Bronchial epithelial cell (primary cell): ENCODE measurements around the gene AGXT. TPM values are rescaled to one million over a fixed set of nuclear protein-coding genes. Genes with fewer than 3 reads are reported as not detected.

ENCODE experiments used
- DNase-seq: peaks from one replicate; pipeline ENCODE4 v3.0.0-alpha.2; 2010; ENCODE audit warnings: low read depth
- FAIRE-seq: peaks from 2 replicates; lab custom pipeline; 2011; peaks lifted over from hg19 to GRCh38; lab: Jason Lieb, UNC
- H3K27me3 ChIP-seq: 2 replicates; pipeline ENCODE4 v1.5.1; 2011; ENCODE audit warnings: low read length; ENCODE audit not compliant: control insufficient read depth, insufficient read depth
- H3K36me3 ChIP-seq: 2 replicates; pipeline ENCODE4 v1.5.1; 2011; ENCODE audit warnings: low read length; ENCODE audit not compliant: control insufficient read depth, insufficient read depth
- H3K4me3 ChIP-seq: 2 replicates; pipeline ENCODE4 v1.5.1; 2011; ENCODE audit warnings: mild to moderate bottlenecking, low read depth, low read length, control low read depth
- CTCF ChIP-seq: IDR thresholded peaks from 2 replicates; pipeline ENCODE4 v1.5.1; 2011; ENCODE audit warnings: mild to moderate bottlenecking, moderate library complexity, low read length, control low read depth, inconsistent platforms; ENCODE audit not compliant: insufficient read depth, severe bottlenecking
- total RNA-seq: library from RNA; depleted of rRNA; stranded (reverse); fragments of >200 nt; gene quantifications from 2 replicates; pipeline ENCODE4 v1.2.1, GENCODE V29; 2014

Gene AGXT
- total RNA-seq, 1 donor from 2014 or later = not detected

GRCh38 chr2:240886678-240887609 lies 18.3 kb downstream of the AGXT start:
- no peak for FAIRE-seq
- Histone ChIP-seq H3K36me3 (no peaks in the 10 kb centered on the region), H3K27me3 (peaks cover 3% of the 10 kb centered on the region), H3K4me3 (no peak overlapping the region)
- no peak for DNase-seq
- TF ChIP-seq CTCF = no peak

DNA sequence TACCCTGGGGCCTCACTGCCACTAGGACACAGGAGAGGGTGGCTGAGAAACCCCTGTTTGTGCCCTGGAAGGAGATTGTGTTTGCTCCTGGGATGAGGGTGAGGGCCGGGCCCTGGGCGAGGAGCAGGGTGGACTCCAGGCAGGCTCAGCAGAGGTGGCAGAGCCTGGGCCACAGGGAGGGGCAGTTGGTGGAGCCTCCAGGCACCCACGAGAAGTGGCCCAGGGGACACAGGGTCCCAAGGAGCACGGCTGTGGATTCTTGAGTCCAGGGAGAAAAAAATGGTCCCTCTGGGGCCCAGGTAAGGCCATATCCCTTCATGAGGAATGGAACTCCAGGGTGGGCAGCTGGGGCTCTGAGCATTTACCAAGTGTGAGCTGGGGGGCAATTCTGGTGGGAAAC lies 19.0 kb downstream of the AGXT start:
- TF ChIP-seq CTCF = no peak
- H3K27me3 ChIP-seq = peaks cover 3% of the 10 kb centered on the region
- H3K4me3 ChIP-seq = no peak overlapping the region
- FAIRE-seq (no peak), DNase-seq (no peak)
- H3K36me3 ChIP-seq = no peaks in the 10 kb centered on the region

DNA sequence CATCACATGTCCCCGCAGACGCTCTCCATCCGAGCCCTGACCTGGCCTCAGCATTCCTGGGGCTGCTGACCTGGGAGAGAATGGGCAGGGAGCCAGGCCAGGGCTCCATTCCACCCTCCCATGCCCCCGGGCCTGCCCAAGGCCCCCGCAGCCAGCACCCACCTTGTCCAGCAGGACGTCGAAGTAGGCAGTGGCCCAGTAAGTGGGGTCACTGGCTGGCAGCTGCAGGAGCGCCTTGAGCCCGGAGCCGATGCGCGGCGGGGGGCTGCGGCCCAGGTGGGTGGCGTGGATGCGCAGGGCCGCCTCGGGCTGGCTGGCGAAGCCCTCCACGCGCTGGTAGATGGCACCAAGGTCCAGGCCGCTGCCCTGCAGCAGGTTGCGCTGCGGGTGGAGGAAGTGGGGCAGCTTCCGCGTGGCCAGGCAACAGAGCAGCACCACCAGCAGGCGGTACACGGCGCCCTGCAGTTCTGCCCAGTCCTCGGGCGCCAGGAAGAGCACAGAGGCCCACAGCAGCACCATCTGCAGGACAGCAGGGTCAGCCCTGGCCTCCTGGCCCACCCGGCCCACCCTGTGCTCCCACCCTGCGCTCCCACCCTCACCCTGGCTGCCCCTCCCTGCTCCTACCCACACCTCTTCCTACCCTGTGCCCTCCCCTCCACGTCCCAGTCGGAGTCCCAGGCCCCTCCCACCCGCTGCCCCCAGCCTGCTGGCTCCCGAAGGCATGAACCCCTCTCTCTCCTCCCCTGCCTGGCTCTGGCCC lies 19.7 kb downstream of the AGXT start:
- no peak for FAIRE-seq
- TF ChIP-seq CTCF = no peak
- Histone ChIP-seq H3K4me3 (no peak overlapping the region), H3K36me3 (no peaks in the 10 kb centered on the region), H3K27me3 (peaks cover 3% of the 10 kb centered on the region)
- no peak for DNase-seq

DNA sequence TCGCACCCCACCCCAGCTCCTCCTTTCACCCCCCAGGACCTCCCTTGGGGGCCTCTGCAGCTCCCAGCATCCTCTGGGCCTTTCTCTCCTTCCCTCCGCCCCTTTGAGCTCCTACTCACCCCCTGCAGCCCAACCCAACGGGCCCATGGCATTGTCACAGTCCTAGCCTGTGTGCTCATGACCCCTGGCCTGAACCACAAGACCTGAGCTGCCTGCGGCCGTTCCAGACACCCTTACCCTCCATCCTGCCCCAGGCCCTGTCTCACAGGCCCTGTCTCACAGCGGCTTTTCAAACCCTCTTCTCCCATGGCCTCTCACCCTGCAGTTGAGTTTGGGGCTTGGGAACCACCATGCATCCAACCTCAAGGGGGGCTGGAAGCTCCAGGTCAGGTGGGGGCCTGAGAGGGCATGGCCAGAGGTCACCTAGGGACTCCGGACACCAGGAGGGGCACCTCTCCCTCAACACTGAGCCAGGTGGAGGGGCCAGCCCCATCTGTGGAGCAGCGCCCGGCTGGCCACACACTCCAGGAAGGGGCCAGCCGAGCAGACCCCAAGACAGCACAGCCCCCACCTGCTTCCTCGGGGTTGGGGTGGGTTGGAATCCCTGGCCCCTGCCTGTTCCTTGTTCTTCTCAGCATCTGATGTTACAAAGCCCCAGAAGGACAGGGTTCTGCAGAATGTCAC lies 20.4 kb downstream of the AGXT start:
- peaks cover 2% of the 10 kb centered on the region for H3K27me3 ChIP-seq
- FAIRE-seq = no peak
- no peaks in the 10 kb centered on the region for H3K36me3 ChIP-seq
- no peak for TF ChIP-seq CTCF
- no peak for DNase-seq
- no peak overlapping the region for H3K4me3 ChIP-seq

GRCh38 chr2:240889601-240890560 lies 21.3 kb downstream of the AGXT start:
- FAIRE-seq (no peak), DNase-seq (no peak)
- no peaks in the 10 kb centered on the region for H3K27me3 ChIP-seq
- H3K36me3 ChIP-seq = no peaks in the 10 kb centered on the region
- no peak overlapping the region for H3K4me3 ChIP-seq
- TF ChIP-seq CTCF = no peak
